Ishikawa (cell line): ENCODE data around the gene CUL9.

ENCODE experiments used
- CEBPB ChIP-seq: IDR thresholded peaks from 2 replicates; pipeline ENCODE4 v1.6.1; 2012
- CREB1 ChIP-seq: IDR thresholded peaks from 2 replicates; pipeline ENCODE4 v1.6.1; 2012; ENCODE audit warnings: low read depth
- EGR1 ChIP-seq: IDR thresholded peaks from 2 replicates; pipeline ENCODE4 v1.6.1; 2012
- EP300 ChIP-seq: IDR thresholded peaks from 2 replicates; pipeline ENCODE4 v1.6.1; 2012; ENCODE audit warnings: borderline replicate concordance
- RAD21 ChIP-seq: IDR thresholded peaks from 2 replicates; pipeline ENCODE4 v1.6.1; 2012; ENCODE audit warnings: low read depth
- TAF1 ChIP-seq: IDR thresholded peaks from 2 replicates; pipeline ENCODE4 v1.6.1; 2012; ENCODE audit warnings: low read depth, mild to moderate bottlenecking
- TEAD4 ChIP-seq: IDR thresholded peaks from 2 replicates; pipeline ENCODE4 v1.6.1; 2012
- YY1 ChIP-seq: IDR thresholded peaks from 2 replicates; pipeline ENCODE4 v1.6.1; 2012; ENCODE audit warnings: low read depth
- TF ChIP-seq, protein P1 (sequence below): IDR thresholded peaks from 2 replicates; pipeline ENCODE4 v1.6.1; 2012
- TF ChIP-seq, protein P2 (sequence below): IDR thresholded peaks from 2 replicates; pipeline ENCODE4 v1.6.1; 2012; ENCODE audit warnings: low read depth, mild to moderate bottlenecking

DNA sequence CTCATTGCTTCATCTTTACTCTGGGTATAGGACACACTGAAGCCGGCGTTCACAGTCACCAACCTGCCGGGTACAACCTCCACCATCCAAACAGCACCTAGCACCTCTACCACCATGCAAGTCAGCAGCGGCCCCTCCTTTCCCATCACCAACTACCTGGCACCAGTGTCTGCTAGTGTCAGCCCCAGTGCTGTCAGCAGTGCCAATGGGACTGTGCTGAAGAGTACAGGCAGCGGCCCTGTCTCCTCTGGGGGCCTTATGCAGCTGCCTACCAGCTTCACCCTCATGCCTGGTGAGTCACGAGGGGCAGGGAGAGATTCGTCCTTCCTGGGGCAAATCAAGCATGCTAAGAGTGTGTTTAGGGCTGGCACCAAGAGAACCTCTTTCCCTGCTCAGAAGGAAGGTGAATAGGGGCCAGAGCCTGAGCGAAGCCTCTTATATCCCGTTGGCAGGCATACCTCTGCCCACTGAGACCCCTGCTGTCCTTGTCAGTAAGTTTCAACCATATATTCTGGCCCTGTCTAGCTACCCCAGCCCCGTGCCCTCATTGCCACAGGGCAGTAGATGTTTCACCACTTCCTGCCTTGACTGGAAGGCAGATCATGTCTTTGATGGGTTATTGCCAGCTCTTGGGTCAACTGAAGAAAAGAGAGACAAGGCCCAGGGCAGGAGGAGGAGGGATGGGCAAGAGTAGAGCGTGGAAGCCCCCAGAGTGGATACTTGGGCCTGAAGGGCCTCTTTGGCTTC lies 6.1 kb upstream of the CUL9 start:
- TF ChIP-seq TEAD4 (no peak), EP300 (no peak), EGR1 (no peak), CREB1 (no peak), TAF1 (no peak), RAD21 (no peak), CEBPB (no peak), YY1 (no peak)
- TF ChIP-seq, protein P1, sequence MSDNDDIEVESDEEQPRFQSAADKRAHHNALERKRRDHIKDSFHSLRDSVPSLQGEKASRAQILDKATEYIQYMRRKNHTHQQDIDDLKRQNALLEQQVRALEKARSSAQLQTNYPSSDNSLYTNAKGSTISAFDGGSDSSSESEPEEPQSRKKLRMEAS = no peak
- TF ChIP-seq, protein P2, sequence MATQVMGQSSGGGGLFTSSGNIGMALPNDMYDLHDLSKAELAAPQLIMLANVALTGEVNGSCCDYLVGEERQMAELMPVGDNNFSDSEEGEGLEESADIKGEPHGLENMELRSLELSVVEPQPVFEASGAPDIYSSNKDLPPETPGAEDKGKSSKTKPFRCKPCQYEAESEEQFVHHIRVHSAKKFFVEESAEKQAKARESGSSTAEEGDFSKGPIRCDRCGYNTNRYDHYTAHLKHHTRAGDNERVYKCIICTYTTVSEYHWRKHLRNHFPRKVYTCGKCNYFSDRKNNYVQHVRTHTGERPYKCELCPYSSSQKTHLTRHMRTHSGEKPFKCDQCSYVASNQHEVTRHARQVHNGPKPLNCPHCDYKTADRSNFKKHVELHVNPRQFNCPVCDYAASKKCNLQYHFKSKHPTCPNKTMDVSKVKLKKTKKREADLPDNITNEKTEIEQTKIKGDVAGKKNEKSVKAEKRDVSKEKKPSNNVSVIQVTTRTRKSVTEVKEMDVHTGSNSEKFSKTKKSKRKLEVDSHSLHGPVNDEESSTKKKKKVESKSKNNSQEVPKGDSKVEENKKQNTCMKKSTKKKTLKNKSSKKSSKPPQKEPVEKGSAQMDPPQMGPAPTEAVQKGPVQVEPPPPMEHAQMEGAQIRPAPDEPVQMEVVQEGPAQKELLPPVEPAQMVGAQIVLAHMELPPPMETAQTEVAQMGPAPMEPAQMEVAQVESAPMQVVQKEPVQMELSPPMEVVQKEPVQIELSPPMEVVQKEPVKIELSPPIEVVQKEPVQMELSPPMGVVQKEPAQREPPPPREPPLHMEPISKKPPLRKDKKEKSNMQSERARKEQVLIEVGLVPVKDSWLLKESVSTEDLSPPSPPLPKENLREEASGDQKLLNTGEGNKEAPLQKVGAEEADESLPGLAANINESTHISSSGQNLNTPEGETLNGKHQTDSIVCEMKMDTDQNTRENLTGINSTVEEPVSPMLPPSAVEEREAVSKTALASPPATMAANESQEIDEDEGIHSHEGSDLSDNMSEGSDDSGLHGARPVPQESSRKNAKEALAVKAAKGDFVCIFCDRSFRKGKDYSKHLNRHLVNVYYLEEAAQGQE = no peak
